Fibroblast of skin of left biceps (primary cell): ENCODE results near the gene MYADM.
"Not testable (repeated sequence)": the region's sequence is repeated elsewhere in the genome, so short reads cannot be mapped to it uniquely, and the experiment has no call there.

Experiments used
- DNase-seq, 2 experiments: peaks; one replicate each; pipeline ENCODE4 v3.0.0-alpha.2; 2013; ENCODE audit warnings: low read depth in 2 of 2

The MYADM gene, protein sequence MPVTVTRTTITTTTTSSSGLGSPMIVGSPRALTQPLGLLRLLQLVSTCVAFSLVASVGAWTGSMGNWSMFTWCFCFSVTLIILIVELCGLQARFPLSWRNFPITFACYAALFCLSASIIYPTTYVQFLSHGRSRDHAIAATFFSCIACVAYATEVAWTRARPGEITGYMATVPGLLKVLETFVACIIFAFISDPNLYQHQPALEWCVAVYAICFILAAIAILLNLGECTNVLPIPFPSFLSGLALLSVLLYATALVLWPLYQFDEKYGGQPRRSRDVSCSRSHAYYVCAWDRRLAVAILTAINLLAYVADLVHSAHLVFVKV

DNA sequence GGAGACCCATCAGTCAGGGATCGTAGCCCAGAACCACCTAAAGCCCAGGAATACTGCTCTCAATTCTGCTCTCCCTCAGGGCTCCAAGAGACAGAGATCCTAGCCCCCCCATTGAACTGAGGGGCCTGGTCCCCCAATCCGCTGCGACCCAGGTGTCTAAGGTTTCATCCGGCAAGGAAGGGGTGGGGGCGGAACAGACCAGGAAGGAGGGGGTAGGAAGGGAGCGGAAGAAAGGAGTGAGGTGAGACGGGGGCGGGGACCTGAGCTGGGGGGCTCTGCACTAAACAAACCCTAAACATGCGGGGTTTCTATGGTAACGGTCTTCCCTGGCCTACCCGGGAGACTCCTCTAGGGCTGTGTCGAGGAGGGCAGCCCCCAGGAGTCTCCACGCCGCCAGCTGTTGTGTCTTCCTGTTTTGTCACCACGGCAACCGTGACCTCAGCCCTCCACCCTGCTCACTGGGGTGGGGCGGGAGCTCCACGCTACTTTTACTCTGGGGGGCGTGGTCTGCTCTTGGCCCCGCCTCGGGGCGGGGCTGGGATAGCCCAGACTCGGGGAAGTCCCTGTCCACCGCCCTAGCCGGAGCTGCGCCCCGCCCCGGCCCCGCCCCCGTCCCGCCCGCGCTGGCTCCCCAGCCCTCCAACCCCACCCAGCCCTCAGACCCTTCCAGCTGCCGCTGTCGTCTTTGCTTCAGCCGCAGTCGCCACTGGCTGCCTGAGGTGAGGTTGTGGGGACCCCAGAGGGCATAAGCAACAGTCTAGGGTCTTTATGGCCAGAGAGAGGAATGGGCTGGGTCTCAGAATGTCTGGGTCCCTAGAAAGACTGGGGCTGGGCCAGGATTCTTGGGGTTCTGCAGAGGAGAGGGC, at the start of gene MYADM:
MYADM (plus strand) TSS at position 659 of the 866 bp plus-strand sequence. CDS start 5,647 bp downstream, outside the sequence.
- DNase-seq, result peak; percentile 97

DNA sequence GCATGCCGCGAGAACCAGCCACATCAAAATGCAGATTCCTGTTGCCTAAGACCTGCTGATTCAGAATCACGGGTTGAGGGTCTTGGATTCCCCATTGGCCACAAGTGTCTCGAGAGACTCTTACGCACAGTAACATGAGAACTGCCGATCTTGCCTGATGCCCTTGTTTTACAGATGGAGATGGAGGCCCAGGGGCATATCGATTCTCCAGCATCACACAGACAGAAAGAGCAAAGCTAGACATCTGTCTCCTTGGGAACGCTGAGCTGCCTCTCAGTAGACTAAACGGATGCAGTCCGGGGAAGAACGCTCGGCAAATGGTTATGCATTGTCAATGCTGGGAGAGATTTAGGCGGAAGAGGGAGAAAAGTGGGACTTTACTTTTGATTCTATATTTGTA, 48.9 kb upstream of the MYADM start:
- DNase-seq, result no peak

DNA sequence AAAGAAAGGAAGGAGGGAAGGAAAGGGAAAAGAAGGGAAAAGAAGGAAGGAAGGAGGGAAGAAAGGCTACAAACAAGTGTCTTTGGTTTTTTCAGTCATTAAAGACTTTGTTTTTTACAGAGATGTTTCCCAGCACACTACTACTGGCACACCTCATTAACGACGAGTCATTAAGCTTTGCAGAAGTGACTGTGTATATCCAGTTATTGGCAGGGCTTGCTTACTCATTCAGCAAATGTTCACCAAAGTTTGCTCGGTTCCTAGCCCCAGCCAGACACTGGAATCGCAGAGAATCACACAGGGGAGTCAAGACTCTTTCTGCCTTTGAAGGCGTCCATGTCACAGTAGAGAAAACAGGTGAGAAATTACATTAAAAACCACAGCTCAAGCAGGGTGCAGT, 47.8 kb upstream of the MYADM start:
- no peak for DNase-seq

DNA sequence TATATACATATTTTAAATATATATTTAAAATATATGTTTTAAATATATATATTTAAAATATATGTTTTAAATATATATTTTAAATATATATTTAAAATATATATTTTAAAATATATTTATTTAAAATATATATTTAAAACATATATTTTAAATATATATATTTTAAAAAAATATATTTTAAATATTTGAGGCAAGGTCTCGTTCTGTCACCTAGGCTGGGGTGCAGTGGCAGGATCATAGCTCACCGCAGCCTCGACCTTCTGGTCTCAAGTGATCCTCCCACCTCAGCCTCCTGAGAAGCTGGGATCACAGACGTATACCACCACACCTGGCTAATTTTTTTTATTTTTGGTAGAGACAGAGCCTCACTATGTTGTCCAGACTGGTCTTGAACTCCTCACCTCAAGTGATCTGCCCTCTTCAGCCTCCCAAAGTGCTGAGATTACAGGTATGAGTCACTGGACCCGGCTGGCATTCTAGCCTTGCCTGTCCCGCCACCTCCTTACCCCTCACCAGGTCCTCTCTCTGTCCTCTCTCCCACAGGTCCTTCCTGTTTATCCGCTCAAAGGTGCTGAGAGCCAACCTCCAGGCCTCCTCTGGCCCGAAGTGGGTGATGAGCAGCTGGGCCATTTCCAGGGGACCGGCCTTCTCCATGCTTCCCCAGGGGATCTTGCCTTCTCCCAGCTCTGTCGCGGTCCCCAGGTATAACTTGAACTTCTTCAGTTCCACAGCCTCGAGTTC, 44.1 kb upstream of the MYADM start:
- no peak for DNase-seq

DNA sequence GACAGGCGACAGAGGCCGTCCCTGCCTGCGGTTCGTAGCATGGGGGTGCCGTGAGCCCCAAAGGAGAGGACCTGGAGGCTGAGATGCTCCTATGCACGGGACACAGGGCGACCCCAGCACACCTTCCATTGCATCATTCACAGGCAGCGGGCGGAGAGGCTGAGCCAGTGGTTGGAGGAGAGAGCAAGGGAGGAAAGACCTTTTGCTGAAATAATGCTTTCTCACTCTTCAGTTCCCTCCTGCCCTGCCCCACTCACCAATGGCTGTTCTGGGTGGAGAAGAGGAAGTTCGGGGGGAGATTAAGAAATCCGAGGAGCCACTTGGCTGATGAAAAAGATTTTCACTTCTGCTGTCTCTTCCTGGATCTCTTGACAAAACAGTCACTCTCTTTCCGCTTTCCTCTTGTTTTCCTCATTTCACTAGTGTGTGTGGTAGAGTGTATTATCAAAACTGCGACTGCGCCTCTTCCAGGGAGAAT, 43.5 kb upstream of the MYADM start, which contains the start of gene NLRP12:
NLRP12 (minus strand) TSS at position 181 of the 478 bp plus-strand sequence; CDS start at position 41, 140 bp downstream.
- no peak for DNase-seq

DNA sequence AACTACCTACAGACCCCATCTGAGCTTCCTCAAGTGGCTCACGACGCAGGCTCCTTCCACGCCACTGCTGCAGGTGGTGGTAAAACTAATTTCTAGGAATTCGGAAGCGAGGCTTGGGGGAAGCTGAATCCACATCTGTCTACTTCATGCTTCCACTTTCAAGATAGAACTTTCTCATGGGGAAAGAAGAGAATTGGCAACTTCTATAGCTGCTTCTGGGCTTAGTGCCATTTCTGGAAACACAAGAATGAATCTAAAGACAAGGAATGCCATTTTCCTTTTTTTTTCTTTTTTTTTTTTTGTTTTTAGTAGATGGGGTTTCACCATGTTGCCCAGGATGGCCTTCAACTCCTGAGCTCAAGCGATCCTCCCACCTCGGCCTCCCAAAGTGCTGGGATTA, 40.8 kb upstream of the MYADM start:
- peak in 1 of 2 experiments; percentile 22 for DNase-seq

DNA sequence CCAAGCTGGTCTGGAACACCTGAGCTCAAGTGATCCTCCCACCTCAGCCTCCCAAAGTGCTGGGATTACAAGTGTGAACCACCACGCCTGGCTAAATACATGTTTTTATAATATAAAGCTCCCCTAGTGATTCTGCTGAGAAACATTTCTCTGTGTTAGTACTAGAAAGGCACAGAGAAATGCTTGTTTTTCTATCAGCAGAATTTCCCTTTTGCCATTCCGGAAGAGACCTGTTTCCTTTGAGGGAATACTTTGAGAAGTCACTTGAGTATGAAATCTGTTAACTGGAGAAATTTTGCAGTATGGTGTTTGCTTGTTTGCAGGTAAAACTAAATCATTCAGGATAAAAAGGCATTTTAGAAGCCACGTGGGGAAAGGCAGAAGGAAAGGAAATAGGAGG, 39.2 kb upstream of the MYADM start:
- no peak for DNase-seq

DNA sequence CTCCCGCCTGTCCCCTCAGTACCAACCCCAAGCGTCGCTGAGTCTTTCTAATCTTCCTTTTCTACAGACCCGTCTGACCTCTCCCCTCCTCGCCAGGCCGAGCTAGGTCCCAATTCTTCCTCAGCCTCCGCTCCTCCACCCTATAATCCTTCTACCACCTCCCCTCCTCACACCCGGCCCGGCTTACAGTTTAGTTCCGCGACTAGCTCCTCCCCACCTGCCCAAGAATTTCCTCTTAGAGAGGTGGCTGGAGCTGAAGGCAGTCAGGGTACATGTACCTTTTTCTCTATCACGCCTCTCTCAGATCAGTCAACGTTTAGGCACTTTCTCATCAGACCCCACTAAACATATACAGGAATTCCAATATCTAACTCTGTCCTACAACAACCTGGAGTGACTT, 34.8 kb upstream of the MYADM start:
- not testable (repeated sequence) for DNase-seq

DNA sequence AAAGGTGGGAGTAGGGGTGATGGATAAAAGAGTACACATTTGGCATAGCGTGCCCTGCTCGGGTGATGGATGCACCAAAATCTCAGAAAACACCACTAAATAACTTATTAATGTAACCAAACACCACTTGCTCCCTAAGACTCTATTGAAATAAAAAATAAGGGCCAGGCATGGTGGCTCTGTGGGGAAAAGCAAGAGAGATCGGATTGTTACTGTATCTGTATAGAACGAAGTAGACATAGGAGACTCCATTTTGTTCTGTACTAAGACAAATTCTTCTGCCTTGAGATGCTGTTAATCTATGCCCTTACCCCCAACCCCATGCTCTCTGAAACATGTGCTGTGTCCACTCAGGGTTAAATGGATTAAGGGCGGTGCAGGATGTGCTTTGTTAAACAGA, 29.2 kb upstream of the MYADM start:
- DNase-seq, result not testable (repeated sequence)

DNA sequence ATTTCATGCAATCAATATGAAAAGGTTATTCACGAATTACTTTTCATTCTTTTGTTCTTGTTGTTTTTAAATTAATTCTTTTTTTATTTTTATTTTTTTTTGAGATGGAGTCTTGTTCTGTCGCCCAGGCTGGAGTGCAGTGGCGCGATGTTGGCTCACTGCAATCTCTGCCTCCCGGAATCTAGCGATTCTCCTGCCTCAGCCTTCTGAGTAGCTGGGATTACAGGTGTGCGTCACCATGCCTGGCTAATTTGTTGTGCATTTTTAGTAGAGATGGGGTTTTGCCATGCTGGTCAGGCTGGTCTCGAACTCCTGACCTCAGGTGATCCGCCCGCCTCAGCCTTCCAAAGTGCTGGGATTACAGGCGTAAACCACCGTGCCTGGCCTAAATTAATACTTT, 27.4 kb upstream of the MYADM start:
- not testable (repeated sequence) for DNase-seq

DNA sequence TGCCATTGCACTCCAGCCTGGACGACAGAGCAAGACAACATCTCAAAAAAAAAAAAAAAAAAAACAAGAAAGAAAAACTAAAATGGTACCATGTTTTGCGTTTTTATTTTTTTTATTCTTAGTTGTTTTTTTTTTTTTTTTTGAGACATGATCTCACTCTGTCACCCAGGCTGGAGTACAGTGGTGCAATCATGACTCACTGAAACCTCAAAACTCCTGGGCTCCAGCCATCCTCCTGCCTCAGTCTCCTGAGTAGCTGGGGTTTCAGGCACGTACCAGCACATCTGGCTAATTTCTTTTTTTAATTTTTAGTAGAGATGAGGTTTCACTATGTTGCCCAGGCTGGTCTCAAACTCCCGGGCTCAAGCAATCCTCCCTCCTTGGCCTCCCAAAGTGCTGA, 26.8 kb upstream of the MYADM start:
- DNase-seq, result peak; percentile 67 to 71

DNA sequence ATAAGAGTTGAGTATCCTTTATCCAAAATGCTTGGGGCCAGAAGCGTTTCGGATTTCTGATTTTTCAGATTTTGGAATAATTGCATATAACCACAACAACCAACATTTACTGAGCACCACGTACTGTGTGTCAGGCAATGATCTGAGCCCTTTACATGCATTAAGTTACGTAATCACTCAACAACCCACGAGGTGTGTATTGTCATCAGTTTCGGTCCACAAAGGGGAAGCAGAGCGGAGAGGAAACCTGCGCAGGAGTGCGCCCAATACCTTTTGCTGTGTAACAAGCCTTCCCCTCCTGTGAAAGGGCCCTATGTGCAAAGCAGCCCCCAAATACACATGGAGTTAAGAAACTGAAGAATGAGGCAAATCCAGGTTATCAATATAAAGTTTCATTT, 22.8 kb upstream of the MYADM start:
- no peak for DNase-seq

DNA sequence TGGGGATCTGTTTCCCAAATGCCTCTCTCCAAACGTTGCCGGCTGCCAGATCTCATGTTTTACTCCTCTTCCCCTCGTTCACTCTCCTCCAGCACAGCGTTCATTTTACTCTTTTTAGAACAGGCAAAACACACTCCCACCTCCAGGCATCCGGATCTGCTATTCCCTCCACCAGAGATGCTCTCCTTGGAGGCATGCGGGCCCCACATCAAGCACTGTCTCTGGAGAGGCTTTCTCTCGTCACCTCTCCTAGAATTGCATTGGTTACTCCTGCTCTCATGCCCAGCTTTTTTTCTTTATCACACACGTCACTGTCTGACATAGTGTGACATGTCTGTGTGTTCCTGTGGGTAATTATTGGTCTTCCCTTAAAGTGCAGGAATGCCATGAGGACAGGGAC, 20.1 kb upstream of the MYADM start:
- DNase-seq, result no peak

DNA sequence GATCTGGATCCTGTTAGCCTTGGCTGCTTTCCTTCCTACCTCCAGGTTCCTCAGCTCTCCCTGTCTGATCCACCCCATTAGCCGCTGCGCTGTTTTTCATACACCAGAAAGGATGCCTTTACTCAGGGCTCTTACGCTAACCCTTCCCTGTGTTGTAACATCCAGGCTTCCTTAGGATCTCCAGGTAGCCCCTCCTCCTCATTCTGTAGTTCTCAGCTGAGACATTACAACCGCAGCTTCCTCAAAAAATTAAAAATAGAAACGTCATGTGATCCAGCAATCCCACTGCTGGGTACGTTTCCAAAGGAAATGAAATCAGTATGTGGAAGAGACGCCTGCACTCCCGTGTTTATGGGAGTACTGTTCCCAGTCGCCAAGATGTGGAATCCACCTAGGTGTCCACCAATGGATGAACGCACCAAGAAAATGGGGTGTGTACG, 18.4 kb upstream of the MYADM start:
- peak; percentile 78 to 81 for DNase-seq

DNA sequence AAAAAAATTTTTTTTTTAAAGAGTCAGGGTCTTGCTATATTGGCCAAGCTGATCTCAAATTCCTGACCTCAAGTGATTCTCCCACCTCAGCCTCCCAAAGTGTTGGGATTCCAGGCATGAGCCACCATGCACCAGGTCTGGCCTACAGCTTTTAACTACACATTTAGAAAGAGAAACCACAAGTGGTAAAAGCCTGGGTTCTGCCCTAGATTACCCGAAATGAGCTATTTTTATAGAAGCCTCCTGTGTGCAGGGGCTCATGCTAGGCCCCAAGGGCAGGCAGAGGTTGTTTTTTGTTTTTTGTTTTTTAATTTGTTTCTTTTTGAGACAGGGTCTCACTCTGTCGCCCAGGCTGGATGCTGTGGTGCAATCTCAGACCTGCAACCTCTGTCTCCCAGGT, 14.0 kb upstream of the MYADM start:
- DNase-seq, result no peak

DNA sequence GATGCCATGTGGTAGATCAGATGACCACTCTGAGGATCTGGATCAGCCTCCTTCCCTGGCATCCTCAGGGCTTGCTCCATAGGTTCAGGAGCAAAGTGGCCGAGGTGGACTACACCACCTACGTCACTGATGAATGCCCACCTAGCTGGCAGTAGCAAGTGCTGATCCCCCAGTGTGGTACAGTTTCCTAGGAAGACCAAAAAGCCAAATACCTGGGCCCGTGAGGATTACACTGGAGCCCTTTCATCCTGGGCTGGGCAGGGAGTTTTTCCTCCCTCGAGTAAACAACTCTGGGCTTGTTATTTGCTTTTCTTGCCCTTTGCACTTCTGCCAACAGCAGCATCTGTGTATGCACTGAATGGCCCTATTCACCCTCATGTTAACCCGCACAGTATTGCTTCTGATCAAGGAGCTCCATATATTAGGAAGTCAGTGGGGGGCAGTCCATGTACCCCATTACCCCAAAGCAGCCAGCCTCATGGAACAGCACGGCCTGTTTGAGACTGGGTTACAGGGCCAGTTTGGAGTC, 3.3 kb upstream of the MYADM start:
- no peak for DNase-seq

DNA sequence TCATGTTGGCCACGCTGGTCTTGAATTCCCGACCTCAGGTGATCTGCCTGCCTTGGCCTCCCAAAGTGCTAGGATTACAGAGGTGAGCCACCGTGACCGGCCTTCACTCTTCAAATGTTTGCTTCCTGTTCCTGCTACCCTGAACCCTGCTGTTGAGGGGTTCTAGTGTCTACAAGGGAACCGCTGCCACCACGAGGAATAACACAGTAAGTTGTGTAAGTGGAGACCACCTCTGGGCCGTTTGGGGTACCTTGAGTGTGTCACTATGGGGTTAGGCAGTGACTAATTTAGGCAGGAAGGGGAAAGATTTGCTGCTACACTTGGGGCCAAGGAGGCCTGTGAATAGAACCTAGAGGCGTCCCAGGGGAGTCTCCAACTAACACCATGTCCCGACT, 2.2 kb upstream of the MYADM start:
- DNase-seq, result no peak

DNA sequence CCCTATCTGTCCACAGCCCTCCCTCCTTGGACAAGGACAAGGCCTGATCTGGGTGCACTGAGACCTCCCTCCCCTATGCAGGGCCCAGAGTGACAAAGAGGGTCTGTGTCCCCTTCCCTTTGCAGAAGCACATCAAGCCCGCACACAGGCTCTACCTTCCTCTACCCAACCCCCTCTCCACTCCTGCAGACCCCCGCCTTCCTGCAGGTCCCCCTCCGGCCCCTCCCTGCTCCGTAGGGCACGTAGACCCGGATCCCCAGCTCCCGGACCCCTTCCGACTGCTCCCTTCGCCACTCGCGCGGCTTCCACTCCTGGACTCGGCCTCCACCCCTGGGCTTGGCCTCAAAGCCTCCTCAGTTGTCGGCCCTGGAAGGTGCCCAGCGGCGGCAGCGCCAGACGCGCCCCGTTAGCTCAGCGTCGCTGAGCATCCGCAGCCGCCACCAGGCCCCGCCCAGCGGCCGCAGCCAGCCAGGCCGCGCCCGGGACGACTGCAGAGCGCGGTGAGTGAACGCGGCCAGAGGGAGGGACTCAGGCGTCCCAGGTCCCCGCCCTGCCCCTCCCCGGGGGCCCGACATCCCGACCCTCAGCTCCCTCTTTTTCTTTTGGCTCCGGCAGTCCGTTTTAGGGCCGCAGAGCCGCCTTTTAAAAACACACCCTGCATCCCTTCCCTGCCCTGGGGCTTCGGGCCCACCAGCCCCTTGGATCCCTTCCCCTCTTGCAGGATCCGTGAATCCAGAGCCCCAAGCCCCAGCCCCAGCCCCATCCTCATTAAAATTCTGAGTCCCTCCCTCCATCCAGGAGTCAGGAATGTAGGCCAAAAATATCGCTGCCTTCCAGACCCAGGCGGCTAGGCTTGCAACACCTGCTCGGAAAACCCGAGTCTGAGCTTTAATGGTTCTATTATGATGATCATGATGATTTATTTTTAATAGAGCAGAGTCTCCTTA, 1.5 kb upstream of the MYADM start:
- no peak for DNase-seq

DNA sequence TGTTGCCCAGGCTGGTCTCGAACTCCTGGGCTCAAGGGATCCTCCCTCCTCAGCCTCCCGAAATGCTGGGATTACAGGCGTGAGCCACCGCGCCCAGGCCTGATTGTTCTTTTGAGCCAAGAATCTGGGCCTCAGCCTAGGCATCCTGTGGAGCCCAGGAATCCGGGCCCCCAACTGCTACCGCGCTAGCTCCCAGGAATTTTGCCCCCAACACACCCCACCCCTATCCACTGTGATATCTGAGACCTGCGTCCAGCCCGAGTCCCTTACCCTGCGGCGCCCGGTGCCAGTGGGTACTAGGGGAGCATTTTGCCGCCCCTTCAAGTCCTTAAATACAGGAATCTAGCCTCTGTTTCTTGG, 838 bp upstream of the MYADM start:
- DNase-seq, result no peak

DNA sequence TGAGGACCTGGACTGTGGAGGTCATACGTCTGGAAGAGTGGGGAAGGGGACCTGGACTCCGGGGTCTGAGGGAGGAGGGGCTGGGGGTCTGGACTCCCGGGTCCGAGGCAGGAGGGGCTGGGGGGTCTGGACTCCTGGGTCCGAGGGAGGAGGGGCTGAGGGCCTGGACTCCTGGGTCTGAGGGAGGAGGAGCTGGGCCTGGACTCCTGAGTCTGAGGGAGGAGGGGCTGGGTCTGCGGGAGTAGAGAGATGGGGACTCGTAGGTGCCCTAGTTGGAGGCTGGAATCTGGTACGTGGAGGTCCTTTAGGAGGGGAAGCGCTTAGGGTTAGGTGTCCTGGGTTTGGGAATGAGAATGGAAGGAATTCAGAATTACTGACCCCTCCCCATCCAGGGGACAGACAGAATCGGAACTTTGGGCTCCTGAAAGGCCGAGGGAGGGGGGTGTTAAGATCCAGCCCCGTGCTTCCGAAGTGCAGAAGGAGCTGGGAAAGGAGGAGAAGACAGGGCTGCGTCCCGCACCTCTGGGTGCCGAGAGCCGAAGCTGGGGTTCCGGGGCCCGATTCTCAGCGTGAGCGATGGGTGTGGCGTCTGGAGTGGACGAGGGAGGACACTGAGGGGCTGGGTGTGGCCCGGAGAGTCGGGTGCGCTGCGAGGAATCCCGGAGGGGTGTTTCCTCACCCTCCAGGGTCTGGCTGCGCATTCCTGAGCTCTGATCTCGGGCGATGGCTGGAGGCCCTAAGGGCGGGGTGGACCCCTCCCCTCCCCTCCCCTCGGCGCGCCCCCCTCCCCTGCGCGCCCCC, 608 bp downstream of the MYADM start:
- no peak for DNase-seq
